Subcutaneous abdominal adipose tissue (tissue), 5 donors: ENCODE results near the gene LRRC43.

ENCODE experiments used
- H3K27ac ChIP-seq: one replicate; pipeline ENCODE4 v1.7.0; 2013; ENCODE audit warnings: low read depth, mild to moderate bottlenecking, inconsistent platforms, low read length, moderate library complexity
- H3K27me3 ChIP-seq, 5 donors: one replicate each; pipeline ENCODE4 v1.7.0; 2013; ENCODE audit warnings: low read length in 5 of 5, inconsistent platforms in 1 of 5; ENCODE audit not compliant: control insufficient read depth in 5 of 5, insufficient read depth in 4 of 5
- H3K36me3 ChIP-seq, 5 donors: one replicate each; pipeline ENCODE4 v1.7.0; 2013; ENCODE audit warnings: low read length in 5 of 5; ENCODE audit not compliant: control insufficient read depth in 5 of 5, insufficient read depth in 5 of 5
- H3K4me1 ChIP-seq, 5 donors: one replicate each; pipeline ENCODE4 v1.7.0; 2013; ENCODE audit warnings: low read length in 5 of 5, mild to moderate bottlenecking in 3 of 5, moderate library complexity in 1 of 5; ENCODE audit not compliant: control insufficient read depth in 5 of 5, insufficient read depth in 5 of 5
- H3K4me3 ChIP-seq, 5 donors: one replicate each; pipeline ENCODE4 v1.7.0; 2013; ENCODE audit warnings: low read length in 5 of 5, low read depth in 1 of 5
- H3K9ac ChIP-seq, 5 donors: one replicate each; pipeline ENCODE4 v1.7.0; 2013; ENCODE audit warnings: low read length in 5 of 5, mild to moderate bottlenecking in 4 of 5, moderate library complexity in 3 of 5
- H3K9me3 ChIP-seq, 5 donors: one replicate each; pipeline ENCODE4 v1.7.0; 2013; ENCODE audit warnings: low read length in 5 of 5; ENCODE audit not compliant: control insufficient read depth in 5 of 5
- donor health status: healthy.
- donor health status: healthy.
- donor health status: healthy.
- donor health status: healthy.
- donor health status: healthy.

LRRC43 gene

GRCh38 chr12:122155705-122156104 lies 27.2 kb upstream of the LRRC43 start:
- Histone ChIP-seq H3K9me3 (no peaks in the 10 kb centered on the region), H3K27ac (no peak overlapping the region), H3K4me1 (no peaks in the 10 kb centered on the region), H3K9ac (no peak overlapping the region), H3K36me3 (no peaks in the 10 kb centered on the region), H3K4me3 (no peak overlapping the region), H3K27me3 (peaks cover 0 to 10% (median 2%) of the 10 kb centered on the region in 5 donors)

GRCh38 chr12:122158700-122159285 lies 24.1 kb upstream of the LRRC43 start:
- H3K4me3 ChIP-seq = no peak overlapping the region
- H3K27ac ChIP-seq = no peak overlapping the region
- peaks cover 0 to 3% (median 0%) of the 10 kb centered on the region in 5 donors for H3K4me1 ChIP-seq
- H3K27me3 ChIP-seq = peaks cover 0 to 6% (median 0%) of the 10 kb centered on the region in 5 donors
- peaks cover 0 to 2% (median 0%) of the 10 kb centered on the region in 5 donors for H3K9me3 ChIP-seq
- no peaks in the 10 kb centered on the region for H3K36me3 ChIP-seq
- H3K9ac ChIP-seq = no peak overlapping the region

- Histone ChIP-seq H3K9me3 (peaks cover 0 to 2% (median 0%) of the 10 kb centered on the region in 5 donors), H3K27ac (no peak overlapping the region)
Measured at GRCh38 chr12:122159882-122160281, 23.0 kb upstream of the LRRC43 start.

GRCh38 chr12:122160761-122161160 lies 22.2 kb upstream of the LRRC43 start:
- Histone ChIP-seq H3K27ac (no peak overlapping the region), H3K4me3 (no peak overlapping the region), H3K4me1 (peaks cover 0 to 3% (median 0%) of the 10 kb centered on the region in 5 donors), H3K9ac (no peak overlapping the region), H3K36me3 (no peaks in the 10 kb centered on the region), H3K27me3 (peaks cover 0 to 7% (median 0%) of the 10 kb centered on the region in 5 donors), H3K9me3 (peaks cover 0 to 2% (median 0%) of the 10 kb centered on the region in 5 donors)

More at GRCh38 chr12:122159882-122160281, 23.0 kb upstream of the LRRC43 start:
- H3K9ac ChIP-seq = no peak overlapping the region
- no peaks in the 10 kb centered on the region for H3K36me3 ChIP-seq
- H3K4me1 ChIP-seq = peaks cover 0 to 3% (median 0%) of the 10 kb centered on the region in 5 donors
- no peak overlapping the region for H3K4me3 ChIP-seq
- H3K27me3 ChIP-seq = peaks cover 0 to 8% (median 0%) of the 10 kb centered on the region in 5 donors

- Histone ChIP-seq H3K4me3 (no peak overlapping the region), H3K27ac (no peak overlapping the region), H3K9me3 (peaks cover 0 to 2% (median 0%) of the 10 kb centered on the region in 5 donors), H3K36me3 (no peaks in the 10 kb centered on the region), H3K4me1 (peaks cover 0 to 3% (median 0%) of the 10 kb centered on the region in 5 donors), H3K27me3 (peaks cover 0 to 7% (median 0%) of the 10 kb centered on the region in 5 donors), H3K9ac (no peak overlapping the region)
Measured at GRCh38 chr12:122161682-122162081, 21.2 kb upstream of the LRRC43 start.

GRCh38 chr12:122162976-122163375 lies 19.9 kb upstream of the LRRC43 start:
- Histone ChIP-seq H3K9me3 (peaks cover 0 to 2% (median 0%) of the 10 kb centered on the region in 5 donors), H3K4me3 (no peak overlapping the region), H3K36me3 (no peaks in the 10 kb centered on the region), H3K4me1 (peaks cover 0 to 3% (median 0%) of the 10 kb centered on the region in 5 donors), H3K9ac (no peak overlapping the region), H3K27me3 (peaks cover 0 to 7% (median 0%) of the 10 kb centered on the region in 5 donors), H3K27ac (no peak overlapping the region)

- no peak overlapping the region for H3K27ac ChIP-seq
- peaks cover 0 to 7% (median 0%) of the 10 kb centered on the region in 5 donors for H3K27me3 ChIP-seq
- H3K9ac ChIP-seq = no peak overlapping the region
- H3K4me1 ChIP-seq = peaks cover 0 to 3% (median 0%) of the 10 kb centered on the region in 5 donors
- peaks cover 0 to 2% (median 0%) of the 10 kb centered on the region in 5 donors for H3K9me3 ChIP-seq
- no peaks in the 10 kb centered on the region for H3K36me3 ChIP-seq
- no peak overlapping the region for H3K4me3 ChIP-seq
Measured at GRCh38 chr12:122166422-122167349, 16.2 kb upstream of the LRRC43 start.

- Histone ChIP-seq H3K9ac (no peak overlapping the region), H3K4me1 (no peaks in the 10 kb centered on the region), H3K9me3 (no peaks in the 10 kb centered on the region), H3K27ac (no peak overlapping the region), H3K4me3 (no peak overlapping the region), H3K36me3 (no peaks in the 10 kb centered on the region), H3K27me3 (peaks cover 0 to 5% (median 0%) of the 10 kb centered on the region in 5 donors)
Measured at GRCh38 chr12:122167356-122167925, 15.5 kb upstream of the LRRC43 start.

- H3K9ac ChIP-seq = no peak overlapping the region
- H3K4me1 ChIP-seq = no peaks in the 10 kb centered on the region
- H3K27me3 ChIP-seq = peaks cover 0 to 5% (median 0%) of the 10 kb centered on the region in 5 donors
- no peak overlapping the region for H3K4me3 ChIP-seq
- no peaks in the 10 kb centered on the region for H3K36me3 ChIP-seq
- no peaks in the 10 kb centered on the region for H3K9me3 ChIP-seq
- H3K27ac ChIP-seq = no peak overlapping the region
Measured at GRCh38 chr12:122168492-122168891, 14.4 kb upstream of the LRRC43 start.
